ENCODE measurements around the gene SYT14.

GRCh38 chr1:210025870-210026269, 87.9 kb downstream of the SYT14 start:
- TF ChIP-seq CTCF (optimal IDR thresholded peaks at IDR 0.05 in 1 of 3, IDR thresholded peaks at IDR 0.05 in 1 of 3, conservative IDR thresholded peaks at IDR 0.05 in 1 of 3; ENCODE audit: extremely low read depth in 1 of 3, insufficient read depth in 2 of 3, low read length in 3 of 3) (no peak), EZH2 (IDR thresholded peaks at IDR 0.05; ENCODE audit: low read length) (no peak)
